Neural cell (in vitro differentiated cells): ENCODE measurements around the gene EMC9. TPM values are rescaled to one million over a fixed set of nuclear protein-coding genes. Genes with fewer than 3 reads are reported as not detected.

Experiments used
- H2AFZ ChIP-seq: fragments of 200-600, 300-800 bp; sonication (generic), shearing (Covaris generic); 2 replicates; pipeline ENCODE4 v1.6.0; 2014; ENCODE audit warnings: low read depth, mild to moderate bottlenecking, antibody characterized with exemption, low read length, moderate library complexity
- H3F3A ChIP-seq: fragments of 200-600 bp; shearing (Covaris generic); 2 replicates; pipeline ENCODE4 v1.6.1; 2016; ENCODE audit warnings: mild to moderate bottlenecking, moderate library complexity, mixed read lengths, antibody characterized with exemption, low read length; ENCODE audit not compliant: insufficient read depth, poor library complexity, severe bottlenecking
- H3K27ac ChIP-seq: fragments of 200-600, 300-800 bp; sonication (generic), shearing (Covaris generic); 2 replicates; pipeline ENCODE4 v1.5.1; 2014; ENCODE audit warnings: mild to moderate bottlenecking, low read length, moderate library complexity
- H3K27me3 ChIP-seq: fragments of 300-800, 200-600 bp; sonication (generic), shearing (Covaris generic); 2 replicates; pipeline ENCODE4 v1.6.0; 2014; ENCODE audit warnings: mild to moderate bottlenecking, low read depth, low read length, moderate library complexity; ENCODE audit not compliant: insufficient read depth
- H3K36me3 ChIP-seq: fragments of 300-800, 200-600 bp; sonication (generic), shearing (Covaris generic); 2 replicates; pipeline ENCODE4 v1.5.1; 2014; ENCODE audit warnings: mild to moderate bottlenecking, antibody characterized with exemption, low read length, moderate library complexity; ENCODE audit not compliant: insufficient read depth
- H3K4me2 ChIP-seq: fragments of 300-800, 200-600 bp; sonication (generic), shearing (Covaris generic); 2 replicates; pipeline ENCODE4 v1.6.0; 2014; ENCODE audit warnings: mild to moderate bottlenecking, low read length
- H3K4me3 ChIP-seq: fragments of 300-800, 200-600 bp; sonication (generic), shearing (Covaris generic); 2 replicates; pipeline ENCODE4 v1.5.1; 2014; ENCODE audit warnings: mild to moderate bottlenecking, low read length, moderate library complexity
- H3K79me2 ChIP-seq: fragments of 200-600 bp; shearing (Covaris generic); replicated peaks from 2 replicates; pipeline ENCODE4 v1.6.0; 2014; ENCODE audit warnings: mild to moderate bottlenecking, low read length, moderate library complexity; ENCODE audit not compliant: insufficient read depth
- H3K9ac ChIP-seq: fragments of 300-800, 200-600 bp; sonication (generic), shearing (Covaris generic); 2 replicates; pipeline ENCODE4 v1.6.1; 2016; ENCODE audit warnings: mild to moderate bottlenecking, low read length, mixed read lengths
- H3K9me2 ChIP-seq: fragments of 200-600 bp; shearing (Covaris generic); 2 replicates; pipeline ENCODE4 v1.6.1; 2016; ENCODE audit warnings: mild to moderate bottlenecking, low read length, mixed read lengths; ENCODE audit not compliant: insufficient read depth
- H3K9me3 ChIP-seq: fragments of 200-600, 300-800 bp; sonication (generic), shearing (Covaris generic); 2 replicates; pipeline ENCODE4 v1.6.1; 2016; ENCODE audit warnings: mild to moderate bottlenecking, mixed run types, low read length, moderate library complexity, mixed read lengths
- H4K20me1 ChIP-seq: fragments of 200-600 bp; shearing (Covaris generic); 2 replicates; pipeline ENCODE4 v1.6.1; 2016; ENCODE audit warnings: mild to moderate bottlenecking, mixed run types; ENCODE audit not compliant: insufficient read depth
- CTCF ChIP-seq: fragments of 450-650 bp; IDR thresholded peaks from 2 replicates; pipeline ENCODE4 v1.5.1; 2014; ENCODE audit warnings: antibody characterized with exemption, mild to moderate bottlenecking, moderate library complexity; ENCODE audit not compliant: poor library complexity, severe bottlenecking
- EP300 ChIP-seq: fragments of 450-650 bp; conservative IDR thresholded peaks from 2 replicates; pipeline ENCODE4 v1.6.1; 2014; ENCODE audit warnings: antibody characterized with exemption, mild to moderate bottlenecking, moderate library complexity; ENCODE audit not compliant: poor library complexity, severe bottlenecking
- MXI1 ChIP-seq: fragments of 450-650 bp; conservative IDR thresholded peaks from 2 replicates; pipeline ENCODE4 v1.6.1; 2014; ENCODE audit warnings: antibody characterized with exemption, mild to moderate bottlenecking; ENCODE audit not compliant: poor library complexity, severe bottlenecking
- POLR2AphosphoS5 ChIP-seq: IDR thresholded peaks from 2 replicates; pipeline ENCODE4 v1.6.1; 2012
- RAD21 ChIP-seq: fragments of 450-650 bp; conservative IDR thresholded peaks from 2 replicates; pipeline ENCODE4 v1.6.1; 2014; ENCODE audit warnings: antibody characterized with exemption, mild to moderate bottlenecking, moderate library complexity
- REST ChIP-seq: IDR thresholded peaks from 2 replicates; pipeline ENCODE4 v1.6.1; 2012; ENCODE audit warnings: borderline replicate concordance
- SMC3 ChIP-seq: fragments of 450-650 bp; conservative IDR thresholded peaks from 2 replicates; pipeline ENCODE4 v1.6.1; 2014; ENCODE audit warnings: antibody characterized with exemption, mild to moderate bottlenecking, moderate library complexity; ENCODE audit not compliant: poor library complexity
- TAF1 ChIP-seq: IDR thresholded peaks from 2 replicates; pipeline ENCODE4 v1.6.1; 2012; ENCODE audit warnings: low read depth
- polyA plus RNA-seq: library from polyadenylated mRNA; depleted of rRNA; stranded (reverse); fragments of >200 nt; gene quantifications from 2 replicates; pipeline ENCODE4 v1.2.3, GENCODE V29; 2014

Gene EMC9
- polyA plus RNA-seq, 1 donor from 2014 or later = 45.1 TPM

- Histone ChIP-seq H3K36me3 (no peaks in the 10 kb centered on the region), H3K4me3 (peak overlapping the region; percentile 89), H3K27me3 (no peaks in the 10 kb centered on the region), H3K9ac (peak overlapping the region; percentile 98), H3F3A (no peaks in the 10 kb centered on the region), H3K9me2 (no peaks in the 10 kb centered on the region), H3K79me2 (peaks cover 10% of the 10 kb centered on the region), H2AFZ (peak overlapping the region; percentile 94), H3K27ac (peak overlapping the region; percentile 100), H3K9me3 (no peaks in the 10 kb centered on the region), H3K4me2 (peak overlapping the region; percentile 63), H4K20me1 (no peaks in the 10 kb centered on the region)
- TF ChIP-seq SMC3 = no peak
- TF ChIP-seq CTCF = no peak
- peak; percentile 18 for TF ChIP-seq RAD21
Observed at GRCh38 chr14:24115422-24116127, 25.8 kb downstream of the EMC9 start.

- H3K9me3 ChIP-seq = no peaks in the 10 kb centered on the region
- peak within 1 kb of the TSS; percentile 89 for H3K4me3 ChIP-seq
- H3F3A ChIP-seq = no peaks in the 10 kb centered on the region
- H3K4me2 ChIP-seq = peak within 1 kb of the TSS; percentile 84
- no peaks in the 10 kb centered on the region for H3K9me2 ChIP-seq
- H2AFZ ChIP-seq = peak within 1 kb of the TSS; percentile 99
- H3K27me3 ChIP-seq = no peaks in the 10 kb centered on the region
- H3K79me2 ChIP-seq = peaks cover 10% of the 10 kb centered on the region
- H3K27ac ChIP-seq = peak within 1 kb of the TSS; percentile 100
- TF ChIP-seq RAD21 (no peak), MXI1 (peak; percentile 92), REST (peak; percentile 6), POLR2AphosphoS5 (peak; percentile 87), TAF1 (peak; percentile 28), EP300 (peak; percentile 86)
- no peaks in the 10 kb centered on the region for H4K20me1 ChIP-seq
- no peaks in the 10 kb centered on the region for H3K36me3 ChIP-seq
- peak within 1 kb of the TSS; percentile 98 for H3K9ac ChIP-seq
Observed at GRCh38 chr14:24114532-24115421, 26.6 kb downstream of the EMC9 start, which contains the start of the genes DCAF11 and NRL. Gene DCAF11 (plus strand): TSS chr14:24114777. CDS start chr14:24115595, 818 bp downstream. Gene NRL (minus strand): TSS chr14:24114949. CDS start chr14:24082848, 32,101 bp downstream.
